Measurements from ENCODE around the gene SREBF1. TPM values are rescaled to one million over a fixed set of nuclear protein-coding genes. Genes with fewer than 3 reads are reported as not detected.
A peak's percentile ranks its signal among the peaks of the same experiment; 100 is the strongest.

SREBF1 gene
- total RNA-seq, 1 experiment from 2014 or later, result 230 TPM

- H3K4me1 ChIP-seq (ENCODE audit: control insufficient read depth, insufficient read depth, low read length), result peaks cover 66% of the 10 kb centered on the region
- 0 out of 2 replicates have a peak, but pooled peaks have one; percentile 30 for TF ChIP-seq POLR2AphosphoS5 (IDR thresholded peaks at IDR 0.05; ENCODE audit: low read depth, low read length)
- no peak for TF ChIP-seq TCF7L2 (IDR thresholded peaks at IDR 0.05; ENCODE audit: low read depth, low read length)
- no peak for TF ChIP-seq CTCF (IDR thresholded peaks at IDR 0.05)
- no peaks in the 10 kb centered on the region for H3K27me3 ChIP-seq (ENCODE audit: control insufficient read depth, insufficient read depth, low read length)
- in situ Hi-C loops (cut with HindIII; ENCODE audit: low pct_unique_long_range_greater_than_20kb, low sequenced_read_pairs), result no loop called here
- intact Hi-C loops (cut with micrococcal nuclease; ENCODE audit: unreplicated experiment), result no loop called here
- H3K9me3 ChIP-seq (ENCODE audit: control insufficient read depth, insufficient read depth, low read depth, low read length), result no peaks in the 10 kb centered on the region
- H3K27ac ChIP-seq (ENCODE audit: low read length), result peak overlapping the region; percentile 59; the same call in 1 of the 2 replicates
- no peak for DNase-seq (ENCODE audit: low read depth, low spot score)
- POLR2A ChIA-PET, result interaction anchor here (0.6 kb wide), 1 partner anchor 155 kb away, joined by 5 read pairs; the partner anchor contains the start of gene DRC3
- H3K36me3 ChIP-seq (ENCODE audit: control insufficient read depth, insufficient read depth, low read length), result no peaks in the 10 kb centered on the region; the same call in 1 of the 2 replicates
- CTCF ChIA-PET, result interaction anchor here (0.5 kb wide), 1 partner anchor 32 kb away, joined by 3 read pairs; no protein-coding TSS in a partner anchor
- no peak overlapping the region for H3K4me3 ChIP-seq (ENCODE audit: low read depth in 2 of 2, low read length in 2 of 2)
- BruUV-seq (replicated peaks), result no TSS peak
- ATAC-seq, result no peak
Observed at GRCh38 chr17:17817552-17817947, 19.2 kb downstream of the SREBF1 start.

- in situ Hi-C loops (cut with HindIII; ENCODE audit: low pct_unique_long_range_greater_than_20kb, low sequenced_read_pairs), result no loop called here
- no peak for DNase-seq (ENCODE audit: low read depth, low spot score)
- ChIA-PET POLR2A (no interaction called here), CTCF (no interaction called here)
- no peaks in the 10 kb centered on the region for H3K27me3 ChIP-seq (ENCODE audit: control insufficient read depth, insufficient read depth, low read length)
- no peak for ATAC-seq
- no peaks in the 10 kb centered on the region; the same call in 1 of the 2 replicates for H3K36me3 ChIP-seq (ENCODE audit: control insufficient read depth, insufficient read depth, low read length)
- no peak overlapping the region for H3K27ac ChIP-seq (ENCODE audit: low read length)
- intact Hi-C loops (cut with micrococcal nuclease; ENCODE audit: unreplicated experiment), result no loop called here
- no peaks in the 10 kb centered on the region for H3K9me3 ChIP-seq (ENCODE audit: control insufficient read depth, insufficient read depth, low read depth, low read length)
- H3K4me3 ChIP-seq (ENCODE audit: low read depth in 2 of 2, low read length in 2 of 2), result no peak overlapping the region
- H3K4me1 ChIP-seq (ENCODE audit: control insufficient read depth, insufficient read depth, low read length), result peaks cover 66% of the 10 kb centered on the region
- TF ChIP-seq SIN3A (IDR thresholded peaks at IDR 0.05; ENCODE audit: borderline replicate concordance, insufficient read depth, low read depth, low read length) (no peak), TCF7L2 (IDR thresholded peaks at IDR 0.05; ENCODE audit: low read depth, low read length) (no peak), POLR2AphosphoS5 (IDR thresholded peaks at IDR 0.05; ENCODE audit: low read depth, low read length) (no peak), REST (IDR thresholded peaks at IDR 0.05; ENCODE audit: insufficient read depth in 1 of 2, low read depth in 2 of 2, low read length in 1 of 2) (no peak), CTCF (IDR thresholded peaks at IDR 0.05) (no peak)
- no TSS peak for BruUV-seq (replicated peaks)
Observed at GRCh38 chr17:17816831-17817551, 19.8 kb downstream of the SREBF1 start.
